SK-N-SH (cell line): ENCODE data around the gene INTS1. TPM values are rescaled to one million over a fixed set of nuclear protein-coding genes. Genes with fewer than 3 reads are reported as not detected.

Experiments used
- CTCF ChIA-PET: fragments of 300-600, 350-600 bp; formaldehyde crosslinking; extraction: SDS; loops from one replicate; lab custom pipeline; 2021; lab: Yijun Ruan, JAX
- POLR2A ChIA-PET: fragments of 350-600 bp; sonication (Branson Sonifier 250); formaldehyde crosslinking; extraction: SDS; loops from one replicate; lab custom pipeline; 2020; ENCODE audit warnings: antibody characterized with exemption, inconsistent platforms; lab: Yijun Ruan, JAX
- DNase-seq: peaks from one replicate; pipeline ENCODE4 v3.0.0; 2012
- H2AFZ ChIP-seq: fragments of 200-600 bp; sonication (generic); 2 replicates; pipeline ENCODE4 v1.8.1; 2016; ENCODE audit warnings: antibody characterized with exemption, mild to moderate bottlenecking, low read depth
- H3F3A ChIP-seq: fragments of 200-600 bp; sonication (generic); replicated peaks from 2 replicates; pipeline ENCODE3; 2016; ENCODE audit warnings: antibody characterized with exemption, mild to moderate bottlenecking; ENCODE audit not compliant: insufficient read depth
- H3K27ac ChIP-seq, 2 experiments: fragments of 200-500 bp in 1 of 2; fragments of 200-600 bp in 1 of 2; sonication (Bioruptor generic) in 1 of 2; sonication (generic), shearing (Covaris generic) in 1 of 2; 2 replicates each; pipeline versions ENCODE4 v1.5.1 to v1.6.1; 2014 to 2016; ENCODE audit warnings: low read depth in 2 of 2, inconsistent platforms in 1 of 2, low read length in 1 of 2, mild to moderate bottlenecking in 1 of 2, mixed read lengths in 1 of 2
- H3K27me3 ChIP-seq: fragments of 200-600 bp; sonication (generic), shearing (Covaris generic); 2 replicates; pipeline ENCODE4 v1.6.1; 2016; ENCODE audit warnings: mixed run types; ENCODE audit not compliant: insufficient read depth
- H3K36me3 ChIP-seq, 2 experiments: fragments of 200-500 bp in 1 of 2; fragments of 200-600 bp in 1 of 2; sonication (Bioruptor generic) in 1 of 2; sonication (generic) in 1 of 2; replicated peaks in 1 of 2; 2 replicates each; pipeline versions ENCODE3 to v1.5.1; 2014 to 2016; ENCODE audit warnings: low read length in 1 of 2, mild to moderate bottlenecking in 1 of 2; ENCODE audit not compliant: insufficient read depth in 2 of 2, control insufficient read depth in 1 of 2
- H3K4me1 ChIP-seq, 2 experiments: fragments of 200-500 bp in 1 of 2; fragments of 200-600 bp in 1 of 2; sonication (Bioruptor generic) in 1 of 2; sonication (generic), shearing (Covaris generic) in 1 of 2; 2 replicates each; pipeline versions ENCODE4 v1.5.1 to v1.6.1; 2014 to 2016; ENCODE audit warnings: low read depth in 1 of 2, low read length in 1 of 2, mixed run types in 1 of 2; ENCODE audit not compliant: insufficient read depth in 2 of 2, control insufficient read depth in 1 of 2
- H3K4me2 ChIP-seq: fragments of 200-600 bp; sonication (generic), shearing (Covaris generic); 2 replicates; pipeline ENCODE4 v1.6.1; 2017; ENCODE audit warnings: mixed run types
- H3K4me3 ChIP-seq, 2 experiments: fragments of 200-500 bp in 1 of 2; fragments of 200-600 bp in 1 of 2; sonication (Bioruptor generic) in 1 of 2; sonication (generic), shearing (Covaris generic) in 1 of 2; 2 replicates each; pipeline versions ENCODE4 v1.5.1 to v1.8.1; 2014 to 2016; ENCODE audit warnings: low read depth in 2 of 2, inconsistent platforms in 1 of 2, low read length in 1 of 2, mild to moderate bottlenecking in 1 of 2, mixed read lengths in 1 of 2, moderate library complexity in 1 of 2
- H3K79me2 ChIP-seq: fragments of 200-600 bp; sonication (generic); 2 replicates; pipeline ENCODE4 v1.8.1; 2017; ENCODE audit warnings: mild to moderate bottlenecking; ENCODE audit not compliant: insufficient read depth
- H3K9ac ChIP-seq: fragments of 200-600 bp; sonication (generic); 2 replicates; pipeline ENCODE4 v1.6.1; 2017; ENCODE audit warnings: mixed run types
- H3K9me2 ChIP-seq: fragments of 200-600 bp; sonication (generic); 2 replicates; pipeline ENCODE4 v1.6.1; 2017; ENCODE audit warnings: mixed run types
- H3K9me3 ChIP-seq: fragments of 200-600 bp; sonication (generic); 2 replicates; pipeline ENCODE4 v1.6.1; 2017; ENCODE audit warnings: mixed run types, mild to moderate bottlenecking, moderate library complexity
- H4K20me1 ChIP-seq: fragments of 200-600 bp; sonication (generic); 2 replicates; pipeline ENCODE4 v1.6.1; 2017; ENCODE audit warnings: mild to moderate bottlenecking, mixed run types; ENCODE audit not compliant: insufficient read depth
- CHD2 ChIP-seq: fragments of 150-350 bp; IDR thresholded peaks from 2 replicates; pipeline ENCODE4 v1.6.1; 2018; ENCODE audit warnings: low read length; ENCODE audit not compliant: partially characterized antibody
- CTCF ChIP-seq: fragments of 200-600 bp; sonication (generic); IDR thresholded peaks from 2 replicates; pipeline ENCODE4 v1.6.1; 2017; ENCODE audit warnings: antibody characterized with exemption, mild to moderate bottlenecking, moderate library complexity
- ELF1 ChIP-seq: IDR thresholded peaks from 2 replicates; pipeline ENCODE4 v1.4.0; 2012
- EZH2phosphoT487 ChIP-seq: fragments of 200-600 bp; sonication (generic); IDR thresholded peaks from 2 replicates; pipeline ENCODE4 v1.6.1; 2017; ENCODE audit warnings: low read depth, mixed run types, mild to moderate bottlenecking, antibody characterized with exemption, moderate library complexity, borderline replicate concordance
- FOSL2 ChIP-seq: IDR thresholded peaks from 2 replicates; pipeline ENCODE4 v1.4.0; 2012; ENCODE audit warnings: low read depth, mild to moderate bottlenecking, moderate library complexity, borderline replicate concordance
- FOXM1 ChIP-seq: IDR thresholded peaks from 2 replicates; pipeline ENCODE4 v1.4.0; 2012; ENCODE audit warnings: low read depth, mild to moderate bottlenecking
- GABPA ChIP-seq: IDR thresholded peaks from 2 replicates; pipeline ENCODE4 v1.4.0; 2012; ENCODE audit warnings: low read depth, mild to moderate bottlenecking
- IRF3 ChIP-seq: fragments of 150-350 bp; IDR thresholded peaks from 2 replicates; pipeline ENCODE4 v1.6.1; 2016; ENCODE audit warnings: mild to moderate bottlenecking, low read depth, low read length
- JUND ChIP-seq: IDR thresholded peaks from 2 replicates; pipeline ENCODE4 v1.4.0; 2012
- NFIC ChIP-seq: IDR thresholded peaks from 2 replicates; pipeline ENCODE4 v1.4.0; 2012; ENCODE audit warnings: borderline replicate concordance
- PBX3 ChIP-seq: IDR thresholded peaks from 2 replicates; pipeline ENCODE4; 2012
- RFX5 ChIP-seq: IDR thresholded peaks from 2 replicates; pipeline ENCODE4 v1.6.1; 2012; ENCODE audit warnings: mild to moderate bottlenecking, improper control_type of control experiment, low read length
- TAF1 ChIP-seq: IDR thresholded peaks from 2 replicates; pipeline ENCODE4 v1.6.1; 2012; ENCODE audit warnings: low read depth, mild to moderate bottlenecking, low read length, moderate library complexity, borderline replicate concordance
- USF1 ChIP-seq: IDR thresholded peaks from 2 replicates; pipeline ENCODE4 v1.4.0; 2012; ENCODE audit warnings: low read depth, borderline replicate concordance
- USF2 ChIP-seq: fragments of 150-350 bp; IDR thresholded peaks from 2 replicates; pipeline ENCODE4 v1.6.1; 2017; ENCODE audit warnings: antibody characterized with exemption, low read length, low read depth, borderline replicate concordance
- YY1 ChIP-seq: IDR thresholded peaks from 2 replicates; pipeline ENCODE4 v1.4.0; 2012; ENCODE audit warnings: low read depth, mild to moderate bottlenecking
- ZBTB33 ChIP-seq: IDR thresholded peaks from 2 replicates; pipeline ENCODE4 v1.4.0; 2012; ENCODE audit warnings: low read depth, borderline replicate concordance
- WGBS: methylation state at CpG from one replicate; pipeline ENCODE4 v1.1.6; 2017; ENCODE audit warnings: low lambda C conversion rate; 5-methylcytosine and 5-hydroxymethylcytosine counted together
- polyA plus RNA-seq, 3 experiments: library from polyadenylated mRNA; depleted of rRNA; stranded (reverse); fragments of >200 nt; gene quantifications; 2 replicates each; pipeline ENCODE4 v1.2.3, GENCODE V29; 2012

INTS1 gene
- polyA plus RNA-seq, 1 of the 3 experiments (the other 2 are of a cell fraction): 48.1 TPM

- Histone ChIP-seq H3F3A (no peaks in the 10 kb centered on the region), H3K9ac (no peak overlapping the region), H3K36me3 (peaks cover 7 to 47% of the 10 kb centered on the region in 2 experiments), H3K79me2 (peaks cover 33% of the 10 kb centered on the region), H3K27ac (no peak overlapping the region), H3K9me2 (no peaks in the 10 kb centered on the region), H2AFZ (no peak overlapping the region), H3K9me3 (no peaks in the 10 kb centered on the region)
- no peak for DNase-seq
- 93% methylated on average over 19 of the region's 21 CpGs for WGBS
- POLR2A ChIA-PET: no interaction called here
- no peak for TF ChIP-seq PBX3
- TF ChIP-seq FOXM1: no peak
- TF ChIP-seq JUND: no peak
- TF ChIP-seq GABPA: no peak
- TF ChIP-seq CHD2: no peak
- TF ChIP-seq ZBTB33: no peak
- no peak for TF ChIP-seq ELF1
- no peak for TF ChIP-seq IRF3
- TF ChIP-seq TAF1: no peak
- no peak for TF ChIP-seq NFIC
- no peak for TF ChIP-seq YY1
- TF ChIP-seq USF1: no peak
- TF ChIP-seq FOSL2: no peak
- TF ChIP-seq RFX5: no peak
- no peak for TF ChIP-seq EZH2phosphoT487
- TF ChIP-seq CTCF: no peak
- TF ChIP-seq USF2: no peak
- TF ChIP-seq, all 33 proteins: peak for 0
- Histone ChIP-seq H3K27me3 (no peaks in the 10 kb centered on the region), H3K4me2 (no peak overlapping the region), H3K4me1 (peaks cover 11 to 20% of the 10 kb centered on the region in 2 experiments; a peak in 2 of 4 replicates), H4K20me1 (no peaks in the 10 kb centered on the region), H3K4me3 (no peak overlapping the region)
- CTCF ChIA-PET: interaction anchor here (2.3 to 2.6 kb wide), 2 partner anchors 13 to 68 kb away, joined by 6 to 8 read pairs; partner anchors contain the start of gene TMEM184A
These were observed 38.1 kb upstream of the INTS1 start for GRCh38 chr7:1542329-1542728.
